ENCODE data around the gene MAGI1.

DNA sequence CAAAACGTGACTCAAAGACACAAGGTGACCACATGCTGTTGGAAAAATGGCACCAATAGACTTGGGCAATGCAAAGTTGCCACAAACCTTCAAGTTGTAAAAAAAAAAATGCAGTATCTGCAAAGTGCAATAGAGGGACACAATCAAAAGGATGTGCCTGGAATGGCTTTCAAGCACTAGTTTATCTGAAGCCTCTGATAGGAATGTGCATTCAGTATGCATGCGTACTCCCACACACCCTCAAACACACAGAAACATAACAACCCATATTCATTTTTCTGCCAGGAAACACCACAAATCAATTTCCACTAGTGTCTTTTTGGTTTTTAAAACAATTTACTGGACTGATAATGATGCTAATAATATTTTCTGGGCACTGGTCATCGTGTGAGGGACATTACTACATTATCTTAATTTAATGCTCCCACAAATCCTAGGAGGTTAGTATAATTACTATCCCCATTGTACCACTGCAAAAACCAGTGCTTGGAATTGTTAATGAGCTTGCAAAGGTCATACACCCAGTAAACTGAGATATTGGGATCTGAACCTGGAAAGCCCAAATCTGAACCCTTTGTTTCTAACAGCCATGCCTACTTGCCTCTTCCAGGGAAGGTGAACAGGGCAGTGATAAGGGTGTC is 298.7 kb downstream of the MAGI1 start:
- TF ChIP-seq CTCF (IDR thresholded peaks at IDR 0.05), result no peak
- TF ChIP-seq POLR2A (IDR thresholded peaks at IDR 0.05), result no peak
- no peak for TF ChIP-seq POLR2AphosphoS5 (IDR thresholded peaks at IDR 0.05)

Measured in breast epithelium (tissue), 3 donors.